Mesenchymal stem cell (in vitro differentiated cells and primary cell): ENCODE measurements around the gene FEZF1.
"Not testable (repeated sequence)": the region's sequence is repeated elsewhere in the genome, so short reads cannot be mapped to it uniquely, and the experiment has no call there.

Experiments
- DNase-seq: peaks from one replicate; pipeline ENCODE4 v3.0.0-alpha.2; 2013
- H2AFZ ChIP-seq: one replicate; pipeline ENCODE4 v1.6.1; 2013; ENCODE audit warnings: low read depth, mild to moderate bottlenecking, control low read depth, inconsistent platforms, low read length, moderate library complexity
- H2AK5ac ChIP-seq: 2 replicates; pipeline ENCODE4 v1.6.1; 2013; ENCODE audit warnings: low read length, moderate library complexity, mild to moderate bottlenecking, inconsistent platforms; ENCODE audit not compliant: severe bottlenecking
- H2BK120ac ChIP-seq: one replicate; pipeline ENCODE4 v1.6.1; 2013; ENCODE audit warnings: low read depth, mild to moderate bottlenecking, inconsistent platforms, low read length, moderate library complexity
- H2BK12ac ChIP-seq, 2 experiments: one replicate each; pipeline ENCODE4 v1.6.1; 2013; ENCODE audit warnings: inconsistent platforms in 2 of 2, low read length in 2 of 2, mild to moderate bottlenecking in 2 of 2, moderate library complexity in 2 of 2, control low read depth in 1 of 2
- H2BK15ac ChIP-seq: one replicate; pipeline ENCODE4 v1.6.1; 2013; ENCODE audit warnings: mild to moderate bottlenecking, low read depth, inconsistent platforms; ENCODE audit not compliant: poor library complexity, severe bottlenecking
- H2BK5ac ChIP-seq: 2 replicates; pipeline ENCODE4 v1.6.1; 2013; ENCODE audit warnings: low read depth, mild to moderate bottlenecking, low read length, control low read depth, inconsistent platforms; ENCODE audit not compliant: poor library complexity, severe bottlenecking
- H3K14ac ChIP-seq, 2 experiments: one replicate each; pipeline ENCODE4 v1.6.1; 2013; ENCODE audit warnings: inconsistent platforms in 2 of 2, low read length in 2 of 2, control low read depth in 1 of 2, mild to moderate bottlenecking in 1 of 2, moderate library complexity in 1 of 2
- H3K18ac ChIP-seq, 2 experiments: one replicate each; pipeline ENCODE4 v1.6.1; 2013; ENCODE audit warnings: inconsistent platforms in 2 of 2, low read length in 2 of 2, control low read depth in 1 of 2, low read depth in 1 of 2, mild to moderate bottlenecking in 1 of 2
- H3K23ac ChIP-seq, 2 experiments: one replicate each; pipeline ENCODE4 v1.6.1; 2013; ENCODE audit warnings: inconsistent platforms in 2 of 2, low read length in 2 of 2, mild to moderate bottlenecking in 2 of 2, moderate library complexity in 2 of 2, control low read depth in 1 of 2
- H3K27ac ChIP-seq: 2 replicates; pipeline ENCODE4 v1.5.1; 2013; ENCODE audit warnings: mild to moderate bottlenecking, moderate library complexity, low read length, control low read depth, inconsistent platforms; ENCODE audit not compliant: poor library complexity, severe bottlenecking
- H3K27me3 ChIP-seq, 2 experiments: 2 replicates each; pipeline versions ENCODE4 v1.6.1 to v1.7.0; 2013; ENCODE audit warnings: low read length in 2 of 2, mild to moderate bottlenecking in 2 of 2, moderate library complexity in 2 of 2, control low read depth in 1 of 2, inconsistent platforms in 1 of 2; ENCODE audit not compliant: control insufficient read depth in 1 of 2, insufficient read depth in 1 of 2
- H3K36me3 ChIP-seq, 2 experiments: 2 replicates each; pipeline versions ENCODE4 v1.6.1 to v1.7.0; 2013; ENCODE audit warnings: low read length in 2 of 2, control low read depth in 1 of 2, inconsistent platforms in 1 of 2, low read depth in 1 of 2, mild to moderate bottlenecking in 1 of 2; ENCODE audit not compliant: insufficient read depth in 2 of 2, control insufficient read depth in 1 of 2
- H3K4ac ChIP-seq, 2 experiments: one replicate each; pipeline ENCODE4 v1.6.1; 2013; ENCODE audit warnings: inconsistent platforms in 2 of 2, low read length in 2 of 2, mild to moderate bottlenecking in 2 of 2, moderate library complexity in 2 of 2, control low read depth in 1 of 2, low read depth in 1 of 2
- H3K4me1 ChIP-seq: 2 replicates; pipeline ENCODE4 v1.6.1; 2013; ENCODE audit warnings: low read depth, low read length, control low read depth; ENCODE audit not compliant: control insufficient read depth, insufficient read depth
- H3K4me2 ChIP-seq: 2 replicates; pipeline ENCODE4 v1.6.1; 2013; ENCODE audit warnings: low read length, mild to moderate bottlenecking, inconsistent platforms; ENCODE audit not compliant: poor library complexity, severe bottlenecking
- H3K4me3 ChIP-seq, 2 experiments: 2 replicates each; pipeline versions ENCODE4 v1.5.1 to v1.7.0; 2013; ENCODE audit warnings: low read length in 2 of 2, mild to moderate bottlenecking in 2 of 2, control low read depth in 1 of 2, low read depth in 1 of 2; ENCODE audit not compliant: insufficient read depth in 1 of 2
- H3K79me1 ChIP-seq: replicated peaks from 2 replicates; pipeline ENCODE4 v1.6.1; 2013; ENCODE audit warnings: mild to moderate bottlenecking, control low read depth, low read length, inconsistent platforms; ENCODE audit not compliant: poor library complexity, severe bottlenecking
- H3K9ac ChIP-seq: 2 replicates; pipeline ENCODE4 v1.7.0; 2013; ENCODE audit warnings: mild to moderate bottlenecking, low read length, moderate library complexity
- H3K9me3 ChIP-seq: 2 replicates; pipeline ENCODE4 v1.7.0; 2013; ENCODE audit warnings: mild to moderate bottlenecking, low read length; ENCODE audit not compliant: control insufficient read depth
- H4K8ac ChIP-seq: one replicate; pipeline ENCODE4 v1.6.1; 2013; ENCODE audit warnings: inconsistent platforms, mild to moderate bottlenecking, low read length, moderate library complexity
- H4K91ac ChIP-seq: one replicate; pipeline ENCODE4 v1.6.1; 2013; ENCODE audit warnings: mild to moderate bottlenecking, low read length, inconsistent platforms
- WGBS: methylation state at CpG from one replicate; pipeline ENCODE4 v1.1.7; 2013; ENCODE audit warnings: mixed read lengths; 5-methylcytosine and 5-hydroxymethylcytosine counted together

FEZF1 gene

GRCh38 chr7:122284608-122285007 lies 19.9 kb downstream of the FEZF1 start:
- not testable (repeated sequence) for H3K9ac ChIP-seq, H2AFZ ChIP-seq, H3K4me1 ChIP-seq, H2AK5ac ChIP-seq, H2BK15ac ChIP-seq, DNase-seq, H2BK12ac ChIP-seq, H3K4me3 ChIP-seq, H3K18ac ChIP-seq, H4K8ac ChIP-seq, H3K23ac ChIP-seq, H3K79me1 ChIP-seq, H2BK120ac ChIP-seq, H4K91ac ChIP-seq, H3K4ac ChIP-seq, H3K9me3 ChIP-seq, H3K4me2 ChIP-seq, H2BK5ac ChIP-seq, H3K27me3 ChIP-seq, H3K14ac ChIP-seq, H3K36me3 ChIP-seq, H3K27ac ChIP-seq
- 67% methylated on average over 18 of the region's 24 CpGs for WGBS

- Histone ChIP-seq H3K27me3 (no peaks in the 10 kb centered on the region), H3K36me3 (no peaks in the 10 kb centered on the region), H3K9me3 (no peaks in the 10 kb centered on the region), H3K23ac (no peak overlapping the region), H2BK12ac (no peak overlapping the region), H3K27ac (no peak overlapping the region), H3K4me2 (no peak overlapping the region), H3K4me3 (no peak overlapping the region), H2AK5ac (no peak overlapping the region), H3K18ac (no peak overlapping the region), H4K8ac (no peak overlapping the region), H3K4me1 (no peaks in the 10 kb centered on the region), H2BK15ac (no peak overlapping the region), H4K91ac (no peak overlapping the region), H3K4ac (no peak overlapping the region), H3K14ac (no peak overlapping the region), H2BK5ac (no peak overlapping the region), H3K79me1 (no peaks in the 10 kb centered on the region), H2AFZ (no peak overlapping the region), H3K9ac (no peak overlapping the region), H2BK120ac (no peak overlapping the region)
- DNase-seq, result no peak
- no CpG with 5 or more reads among the region's 2 CpGs for WGBS
These were observed 31.4 kb downstream of the FEZF1 start for GRCh38 chr7:122273117-122273516.

- no peaks in the 10 kb centered on the region for H3K9me3 ChIP-seq
These were observed 35.3 kb downstream of the FEZF1 start for GRCh38 chr7:122269241-122269640.

GRCh38 chr7:122268101-122268500 lies 36.4 kb downstream of the FEZF1 start:
- Histone ChIP-seq H2BK120ac (no peak overlapping the region), H3K27ac (no peak overlapping the region), H3K14ac (no peak overlapping the region), H3K4me1 (no peaks in the 10 kb centered on the region), H2BK12ac (no peak overlapping the region), H3K4me3 (no peak overlapping the region), H3K9ac (no peak overlapping the region), H2AK5ac (no peak overlapping the region), H2BK15ac (no peak overlapping the region), H2BK5ac (no peak overlapping the region), H3K79me1 (no peaks in the 10 kb centered on the region), H3K4ac (no peak overlapping the region), H2AFZ (no peak overlapping the region), H4K8ac (no peak overlapping the region), H3K9me3 (no peaks in the 10 kb centered on the region), H3K4me2 (no peak overlapping the region), H3K18ac (no peak overlapping the region), H3K27me3 (peaks cover 0 to 4% of the 10 kb centered on the region in 2 experiments), H3K23ac (no peak overlapping the region), H3K36me3 (no peaks in the 10 kb centered on the region), H4K91ac (no peak overlapping the region)
- no peak for DNase-seq
- WGBS, result 70% methylated on average over 2 of the region's 3 CpGs

More at GRCh38 chr7:122269241-122269640, 35.3 kb downstream of the FEZF1 start:
- Histone ChIP-seq H3K27me3 (peaks cover 0 to 4% of the 10 kb centered on the region in 2 experiments), H3K9ac (no peak overlapping the region), H3K18ac (no peak overlapping the region), H2AK5ac (no peak overlapping the region), H3K36me3 (no peaks in the 10 kb centered on the region), H4K8ac (no peak overlapping the region), H4K91ac (no peak overlapping the region), H2AFZ (no peak overlapping the region), H3K4me3 (no peak overlapping the region), H2BK12ac (no peak overlapping the region), H3K27ac (no peak overlapping the region), H3K14ac (no peak overlapping the region), H2BK5ac (no peak overlapping the region), H3K4me2 (no peak overlapping the region), H3K4me1 (no peaks in the 10 kb centered on the region), H2BK15ac (no peak overlapping the region), H2BK120ac (no peak overlapping the region), H3K23ac (no peak overlapping the region), H3K4ac (no peak overlapping the region), H3K79me1 (no peaks in the 10 kb centered on the region)
- DNase-seq, result no peak
- WGBS, result no CpG with 5 or more reads among the region's 1 CpG
